Body of pancreas (tissue), 4 donors: ENCODE data around the gene MECP2.

Source experiments
- POLR2A ChIP-seq, 3 donors: fragments of 450-650 bp; IDR thresholded peaks; one replicate each; pipeline ENCODE4 v1.6.1; 2016; ENCODE audit warnings: antibody characterized with exemption in 3 of 3, mild to moderate bottlenecking in 2 of 3
- TF ChIP-seq, protein P1 (sequence below), 7 experiments: fragments of 450-650 bp in 4 of 7; fragments of 200-600 bp in 3 of 7; sonication (generic) in 3 of 7; IDR thresholded peaks; one replicate each; pipeline ENCODE4 v1.5.1; 2016 to 2019; ENCODE audit warnings: antibody characterized with exemption in 7 of 7

- TF ChIP-seq, protein P1, sequence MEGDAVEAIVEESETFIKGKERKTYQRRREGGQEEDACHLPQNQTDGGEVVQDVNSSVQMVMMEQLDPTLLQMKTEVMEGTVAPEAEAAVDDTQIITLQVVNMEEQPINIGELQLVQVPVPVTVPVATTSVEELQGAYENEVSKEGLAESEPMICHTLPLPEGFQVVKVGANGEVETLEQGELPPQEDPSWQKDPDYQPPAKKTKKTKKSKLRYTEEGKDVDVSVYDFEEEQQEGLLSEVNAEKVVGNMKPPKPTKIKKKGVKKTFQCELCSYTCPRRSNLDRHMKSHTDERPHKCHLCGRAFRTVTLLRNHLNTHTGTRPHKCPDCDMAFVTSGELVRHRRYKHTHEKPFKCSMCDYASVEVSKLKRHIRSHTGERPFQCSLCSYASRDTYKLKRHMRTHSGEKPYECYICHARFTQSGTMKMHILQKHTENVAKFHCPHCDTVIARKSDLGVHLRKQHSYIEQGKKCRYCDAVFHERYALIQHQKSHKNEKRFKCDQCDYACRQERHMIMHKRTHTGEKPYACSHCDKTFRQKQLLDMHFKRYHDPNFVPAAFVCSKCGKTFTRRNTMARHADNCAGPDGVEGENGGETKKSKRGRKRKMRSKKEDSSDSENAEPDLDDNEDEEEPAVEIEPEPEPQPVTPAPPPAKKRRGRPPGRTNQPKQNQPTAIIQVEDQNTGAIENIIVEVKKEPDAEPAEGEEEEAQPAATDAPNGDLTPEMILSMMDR (IDR thresholded peaks at IDR 0.05): no peak
- TF ChIP-seq POLR2A (IDR thresholded peaks at IDR 0.05): no peak
Measured at GRCh38 chrX:154018518-154019060, 78.9 kb downstream of the MECP2 start.
